ENCODE data around the gene ANKRD11. TPM values are rescaled to one million over a fixed set of nuclear protein-coding genes. Genes with fewer than 3 reads are reported as not detected.
"Not testable (repeated sequence)": the region's sequence is repeated elsewhere in the genome, so short reads cannot be mapped to it uniquely, and the experiment has no call there.

Gene ANKRD11
- total and polyA plus RNA-seq, 2 donors: 51.2 to 73.3 TPM

- peaks cover 2% of the 10 kb centered on the region for H3K4me1 ChIP-seq (ENCODE audit: insufficient read depth)
- WGBS: 82% methylated on average over 2 of the region's 2 CpGs
- no peak overlapping the region for H3K4me3 ChIP-seq (ENCODE audit: low read depth, low read length)
- H3K36me3 ChIP-seq (ENCODE audit: insufficient read depth): peaks cover 2% of the 10 kb centered on the region
- no peak for DNase-seq (ENCODE audit: extremely low spot score)
- no peak overlapping the region for H3K27ac ChIP-seq (ENCODE audit: low read depth)
Measured at GRCh38 chr16:89458967-89459366, 31.4 kb downstream of the ANKRD11 start.

DNA sequence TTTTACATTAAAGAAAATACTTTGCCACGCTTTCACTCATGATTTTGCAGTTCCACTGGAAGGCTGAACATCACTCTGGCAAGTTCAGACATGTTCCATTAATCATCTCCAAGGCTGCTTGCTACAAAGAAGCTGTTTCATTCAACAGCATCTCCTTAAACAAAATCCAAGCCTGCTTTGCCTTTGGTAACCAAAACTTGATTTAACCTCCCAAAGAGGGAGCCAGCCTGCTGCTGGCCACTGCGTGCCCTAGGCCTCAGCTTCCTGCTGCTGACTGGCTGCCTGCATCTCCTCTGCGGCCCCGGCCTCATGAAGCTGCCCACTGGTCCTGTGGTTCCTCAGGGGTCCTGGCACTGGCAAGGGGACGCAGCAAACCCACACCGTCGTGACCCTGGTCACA is 31.8 kb downstream of the ANKRD11 start:
- no peak for DNase-seq (ENCODE audit: extremely low spot score)
- Histone ChIP-seq H3K27ac (ENCODE audit: low read depth) (no peak overlapping the region), H3K36me3 (ENCODE audit: insufficient read depth) (peaks cover 2% of the 10 kb centered on the region), H3K4me1 (ENCODE audit: insufficient read depth) (peaks cover 3% of the 10 kb centered on the region), H3K4me3 (ENCODE audit: low read depth, low read length) (no peak overlapping the region)
- WGBS: 85% methylated on average over 7 of the region's 7 CpGs

DNA sequence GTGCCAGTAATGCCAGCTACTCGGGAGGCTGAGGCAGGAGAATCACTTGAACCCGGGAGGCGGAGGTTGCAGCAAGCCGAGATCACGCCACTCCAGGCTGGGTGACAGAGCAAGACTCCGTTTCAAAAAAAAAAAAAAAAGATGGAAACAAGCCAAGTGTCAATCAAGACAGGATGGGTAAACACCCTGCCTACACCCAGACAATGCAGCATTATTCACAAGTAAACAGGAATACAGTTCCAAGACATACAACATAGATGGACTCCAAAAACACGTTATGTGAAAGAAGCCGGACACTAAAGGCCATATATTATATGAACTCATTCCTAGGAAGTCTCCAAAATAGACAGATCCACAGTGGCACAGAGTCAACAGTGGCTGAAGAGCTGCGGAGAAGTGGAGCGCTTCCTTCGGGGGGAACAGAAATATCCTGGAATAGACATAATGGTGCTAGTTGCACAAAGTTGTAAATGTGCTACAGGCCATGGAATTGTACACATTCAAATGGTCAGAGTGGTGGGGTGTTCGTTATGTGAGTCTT is 33.9 kb downstream of the ANKRD11 start:
- 84% methylated on average over 12 of the region's 12 CpGs for WGBS
- no peak for DNase-seq (ENCODE audit: extremely low spot score)
- peaks cover 2% of the 10 kb centered on the region for H3K36me3 ChIP-seq (ENCODE audit: insufficient read depth)
- peaks cover 3% of the 10 kb centered on the region for H3K4me1 ChIP-seq (ENCODE audit: insufficient read depth)
- no peak overlapping the region for H3K27ac ChIP-seq (ENCODE audit: low read depth)
- H3K4me3 ChIP-seq (ENCODE audit: low read depth, low read length): no peak overlapping the region

DNA sequence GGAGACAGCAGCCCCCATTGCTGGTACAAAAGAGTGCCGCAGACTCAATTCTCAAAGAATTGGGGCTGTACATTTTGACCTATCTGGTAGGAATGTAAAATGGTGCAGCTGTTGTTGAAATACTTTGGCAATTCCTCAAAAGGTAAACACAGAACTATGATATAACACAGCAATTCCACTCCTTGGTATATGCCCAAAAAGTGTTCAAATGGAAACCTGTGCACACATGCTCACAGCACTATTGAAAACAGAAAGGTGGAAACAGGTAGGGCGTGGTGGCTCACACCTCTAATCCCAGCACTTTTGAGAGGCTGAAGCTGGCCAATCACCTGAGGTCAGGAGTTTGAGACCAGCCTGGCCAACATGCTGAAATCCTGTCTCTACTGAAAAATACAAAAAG is 34.7 kb downstream of the ANKRD11 start:
- Histone ChIP-seq H3K27ac (ENCODE audit: low read depth) (no peak overlapping the region), H3K4me3 (ENCODE audit: low read depth, low read length) (no peak overlapping the region), H3K4me1 (ENCODE audit: insufficient read depth) (peaks cover 3% of the 10 kb centered on the region), H3K36me3 (ENCODE audit: insufficient read depth) (no peaks in the 10 kb centered on the region)
- WGBS: 91% methylated on average over 2 of the region's 2 CpGs
- DNase-seq (ENCODE audit: extremely low spot score): no peak

- peaks cover 3% of the 10 kb centered on the region for H3K4me1 ChIP-seq (ENCODE audit: insufficient read depth)
- WGBS: 94% methylated on average over 2 of the region's 2 CpGs
Measured at GRCh38 chr16:89455178-89455577, 35.2 kb downstream of the ANKRD11 start.

DNA sequence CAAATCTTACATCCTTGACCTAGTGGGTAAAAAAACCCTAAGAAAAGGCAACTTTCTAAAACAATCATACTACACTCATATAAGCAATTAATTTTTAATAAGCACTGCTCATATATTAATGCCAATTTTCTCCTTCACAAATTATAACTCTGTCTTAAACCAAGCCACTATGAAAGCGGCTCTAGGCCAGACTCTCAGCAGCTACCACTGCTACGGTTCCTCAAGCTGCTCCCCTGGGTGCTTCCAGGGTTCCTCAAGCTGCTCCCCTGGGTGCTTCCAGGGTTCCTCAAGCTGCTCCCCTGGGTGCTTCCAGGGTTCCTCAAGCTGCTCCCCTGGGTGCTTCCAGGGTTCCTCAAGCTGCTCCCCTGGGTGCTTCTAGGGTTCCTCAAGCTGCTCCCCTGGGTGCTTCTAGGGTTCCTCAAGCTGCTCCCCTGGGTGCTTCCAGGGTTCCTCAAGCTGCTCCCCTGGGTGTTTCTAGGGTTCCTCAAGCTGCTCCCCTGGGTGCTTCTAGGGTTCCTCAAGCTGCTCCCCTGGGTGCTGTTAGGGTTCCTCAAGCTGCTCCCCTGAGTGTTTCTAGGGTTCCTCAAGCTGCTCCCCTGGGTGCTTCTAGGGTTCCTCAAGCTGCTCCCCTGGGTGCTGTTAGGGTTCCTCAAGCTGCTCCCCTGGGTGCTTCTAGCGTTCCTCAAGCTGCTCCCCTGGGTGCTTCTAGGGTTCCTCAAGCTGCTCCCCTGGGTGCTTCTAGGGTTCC is 35.8 kb downstream of the ANKRD11 start:
- H3K36me3 ChIP-seq (ENCODE audit: insufficient read depth); DNase-seq (ENCODE audit: extremely low spot score); H3K4me3 ChIP-seq (ENCODE audit: low read depth, low read length); H3K4me1 ChIP-seq (ENCODE audit: insufficient read depth); H3K27ac ChIP-seq (ENCODE audit: low read depth): not testable (repeated sequence)
- 95% methylated on average over 2 of the region's 3 CpGs for WGBS

More at GRCh38 chr16:89455178-89455577, 35.2 kb downstream of the ANKRD11 start:
- Histone ChIP-seq H3K36me3 (ENCODE audit: insufficient read depth) (no peaks in the 10 kb centered on the region), H3K4me3 (ENCODE audit: low read depth, low read length) (no peak overlapping the region), H3K27ac (ENCODE audit: low read depth) (no peak overlapping the region)
- DNase-seq (ENCODE audit: extremely low spot score): no peak

DNA sequence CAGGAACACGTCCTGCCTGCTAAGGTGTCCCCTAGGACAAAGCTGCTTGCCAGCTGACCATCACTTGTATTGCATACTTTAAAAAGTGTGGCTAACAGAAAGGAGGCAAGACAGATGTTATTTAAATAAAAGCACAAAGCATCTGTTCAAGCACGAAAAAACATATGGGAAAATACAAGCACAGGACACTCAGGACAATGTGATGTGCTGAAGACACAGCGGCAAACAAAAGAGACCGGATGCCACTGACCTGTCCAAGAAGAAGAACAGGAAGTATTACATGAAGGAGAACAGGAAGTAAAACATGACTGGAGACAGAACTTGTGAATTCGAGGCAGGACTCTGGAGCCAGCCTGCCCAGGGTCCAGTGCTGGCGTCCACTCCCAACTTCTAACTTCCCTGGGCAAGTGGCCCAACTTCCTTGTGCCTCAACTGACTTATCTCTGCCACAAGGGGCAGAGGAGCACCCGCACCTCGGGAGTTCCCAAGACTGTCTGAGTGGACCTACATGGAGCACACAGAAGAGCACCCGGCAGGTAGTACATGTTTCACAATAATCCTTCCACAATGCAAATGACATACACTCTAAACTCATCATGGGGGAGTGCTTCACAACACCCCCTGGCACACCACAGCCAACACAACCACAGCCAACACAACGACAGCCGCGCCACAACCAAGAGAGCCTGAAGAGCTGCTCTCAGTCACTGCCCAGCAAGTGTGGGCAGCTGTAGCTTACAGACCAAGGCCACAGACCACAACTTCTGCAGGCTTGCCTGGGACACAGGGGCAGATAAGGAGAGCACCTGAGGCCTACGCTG is 36.6 kb downstream of the ANKRD11 start:
- no peaks in the 10 kb centered on the region for H3K36me3 ChIP-seq (ENCODE audit: insufficient read depth)
- H3K4me1 ChIP-seq (ENCODE audit: insufficient read depth): peaks cover 3% of the 10 kb centered on the region
- no peak overlapping the region for H3K4me3 ChIP-seq (ENCODE audit: low read depth, low read length)
- H3K27ac ChIP-seq (ENCODE audit: low read depth): no peak overlapping the region
- 72% methylated on average over 13 of the region's 13 CpGs for WGBS
- DNase-seq (ENCODE audit: extremely low spot score): no peak

GRCh38 chr16:89452925-89453324 is 37.4 kb downstream of the ANKRD11 start:
- WGBS: 53% methylated on average over 7 of the region's 7 CpGs
- Histone ChIP-seq H3K27ac (ENCODE audit: low read depth) (no peak overlapping the region), H3K4me1 (ENCODE audit: insufficient read depth) (peaks cover 3% of the 10 kb centered on the region), H3K36me3 (ENCODE audit: insufficient read depth) (no peaks in the 10 kb centered on the region), H3K4me3 (ENCODE audit: low read depth, low read length) (no peak overlapping the region)
- no peak for DNase-seq (ENCODE audit: extremely low spot score)

GRCh38 chr16:89452241-89452640 is 38.1 kb downstream of the ANKRD11 start:
- Histone ChIP-seq H3K36me3 (ENCODE audit: insufficient read depth) (no peaks in the 10 kb centered on the region), H3K27ac (ENCODE audit: low read depth) (no peak overlapping the region), H3K4me3 (ENCODE audit: low read depth, low read length) (no peak overlapping the region), H3K4me1 (ENCODE audit: insufficient read depth) (peaks cover 3% of the 10 kb centered on the region)
- 90% methylated on average over 4 of the region's 4 CpGs for WGBS
- DNase-seq (ENCODE audit: extremely low spot score): no peak

DNA sequence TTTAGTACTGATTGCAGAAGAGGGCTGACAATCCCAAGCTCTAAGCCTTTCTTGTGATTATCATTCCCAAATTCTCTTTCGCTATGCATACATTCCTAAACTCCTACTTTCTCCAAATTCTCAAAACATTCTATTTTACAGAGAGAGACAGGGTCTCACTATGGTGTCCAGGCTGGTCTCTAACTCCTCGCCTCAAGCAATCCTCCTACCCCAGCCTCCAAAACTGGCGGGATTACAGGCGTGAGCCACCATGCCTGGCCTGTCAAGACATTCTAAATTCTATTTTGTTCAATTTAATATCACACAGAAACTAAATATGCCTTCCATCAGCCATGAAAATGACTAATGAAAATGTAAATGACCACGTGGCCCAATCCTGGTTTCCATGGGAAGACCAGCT is 39.8 kb downstream of the ANKRD11 start:
- no peak for DNase-seq (ENCODE audit: extremely low spot score)
- Histone ChIP-seq H3K4me3 (ENCODE audit: low read depth, low read length) (no peak overlapping the region), H3K36me3 (ENCODE audit: insufficient read depth) (no peaks in the 10 kb centered on the region), H3K4me1 (ENCODE audit: insufficient read depth) (peaks cover 1% of the 10 kb centered on the region), H3K27ac (ENCODE audit: low read depth) (no peak overlapping the region)
- 88% methylated on average over 5 of the region's 5 CpGs for WGBS

DNA sequence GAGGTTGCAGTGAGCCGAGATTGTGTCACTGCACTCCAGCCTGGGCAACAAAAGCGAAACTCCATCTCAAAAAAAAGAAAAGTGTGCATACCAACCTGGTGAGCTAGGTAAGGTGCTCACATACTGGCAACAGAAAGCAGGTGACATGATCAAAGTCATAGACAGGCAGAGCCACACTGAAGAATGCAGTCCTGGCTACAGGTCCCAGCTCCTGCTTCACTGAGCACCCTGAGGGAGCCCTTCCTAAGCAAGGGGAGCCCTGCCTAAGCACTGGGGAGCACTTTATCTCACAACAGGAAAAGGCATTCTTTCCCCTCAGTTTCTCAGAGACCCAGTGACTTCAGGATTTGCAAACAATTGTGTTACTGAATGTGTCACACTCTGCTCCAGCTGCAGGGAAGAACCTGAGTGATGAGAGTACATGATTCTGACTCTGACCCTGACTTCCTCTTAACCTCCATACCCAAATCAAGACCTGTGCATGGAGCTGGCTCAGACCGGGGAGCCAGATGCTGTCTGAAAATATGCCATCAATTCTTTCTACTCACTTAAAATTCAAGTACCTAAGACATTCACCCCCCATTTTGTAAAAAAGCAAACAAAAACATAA is 40.5 kb downstream of the ANKRD11 start:
- no peaks in the 10 kb centered on the region for H3K36me3 ChIP-seq (ENCODE audit: insufficient read depth)
- WGBS: 88% methylated on average over 3 of the region's 3 CpGs
- no peak overlapping the region for H3K4me3 ChIP-seq (ENCODE audit: low read depth, low read length)
- no peak for DNase-seq (ENCODE audit: extremely low spot score)
- H3K27ac ChIP-seq (ENCODE audit: low read depth): no peak overlapping the region
- peaks cover 5% of the 10 kb centered on the region for H3K4me1 ChIP-seq (ENCODE audit: insufficient read depth)

DNA sequence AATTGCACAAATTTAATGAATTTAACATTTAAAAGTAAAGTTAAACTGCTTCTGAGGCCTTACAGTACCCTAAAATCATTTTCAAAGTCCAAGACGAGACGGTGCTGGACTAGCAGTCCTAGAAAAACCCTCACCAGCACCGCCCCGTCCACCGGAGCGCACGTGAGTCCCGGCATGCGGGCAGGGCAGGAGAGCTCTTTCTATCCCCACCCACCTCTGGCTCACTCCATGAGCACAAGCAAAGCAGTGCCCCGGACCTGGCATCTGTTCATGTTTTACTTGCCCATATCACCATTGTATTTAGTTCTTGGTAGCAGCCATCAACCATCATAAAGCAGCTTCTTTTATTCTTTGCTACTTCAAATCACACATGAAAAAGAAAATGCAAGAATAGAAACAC is 41.7 kb downstream of the ANKRD11 start:
- H3K27ac ChIP-seq (ENCODE audit: low read depth): no peak overlapping the region
- H3K36me3 ChIP-seq (ENCODE audit: insufficient read depth): no peaks in the 10 kb centered on the region
- peaks cover 5% of the 10 kb centered on the region for H3K4me1 ChIP-seq (ENCODE audit: insufficient read depth)
- DNase-seq (ENCODE audit: extremely low spot score): no peak
- 86% methylated on average over 10 of the region's 10 CpGs for WGBS
- H3K4me3 ChIP-seq (ENCODE audit: low read depth, low read length): no peak overlapping the region

GRCh38 chr16:89446975-89447293 is 43.4 kb downstream of the ANKRD11 start:
- no peak overlapping the region for H3K27ac ChIP-seq (ENCODE audit: low read depth)
- no peak for DNase-seq (ENCODE audit: extremely low spot score)
- no peaks in the 10 kb centered on the region for H3K36me3 ChIP-seq (ENCODE audit: insufficient read depth)
- H3K4me3 ChIP-seq (ENCODE audit: low read depth, low read length): no peak overlapping the region
- peaks cover 7% of the 10 kb centered on the region for H3K4me1 ChIP-seq (ENCODE audit: insufficient read depth)
- 70% methylated on average over 6 of the region's 6 CpGs for WGBS
